H1 (cell line): Measurements from ENCODE around the gene GNB5.

Experiments used
- CTCF ChIP-seq, 3 experiments: IDR thresholded peaks; 1 replicate in 2 of 3; 2 replicates in 1 of 3; pipeline versions ENCODE4 v1.5.1 to v1.6.1; 2011; ENCODE audit warnings: low read length in 3 of 3, mild to moderate bottlenecking in 3 of 3, inconsistent platforms in 2 of 3, low read depth in 1 of 3, moderate library complexity in 1 of 3; ENCODE audit not compliant: insufficient read depth in 1 of 3; ENCODE audit errors: control extremely low read depth in 1 of 3
- EZH2 ChIP-seq: fragments of 200-600 bp; sonication (generic); IDR thresholded peaks from 2 replicates; pipeline ENCODE4 v1.7.1; 2012; ENCODE audit warnings: low read depth, mild to moderate bottlenecking, moderate library complexity, low read length, inconsistent platforms; ENCODE audit not compliant: severe bottlenecking
- RNF2 ChIP-seq: fragments of 200-900, 300-1000 bp; sonication (generic); IDR thresholded peaks from 2 replicates; pipeline ENCODE4 v1.7.1; 2016; ENCODE audit warnings: borderline replicate concordance, low read depth, mild to moderate bottlenecking, antibody characterized with exemption, low read length; ENCODE audit not compliant: poor library complexity, severe bottlenecking; ENCODE audit errors: missing control alignments
- SIX5 ChIP-seq: IDR thresholded peaks from 2 replicates; pipeline ENCODE4 v1.6.1; 2011; ENCODE audit warnings: mild to moderate bottlenecking, low read depth, low read length

- TF ChIP-seq CTCF (IDR thresholded peaks at IDR 0.05; ENCODE audit: control extremely low read depth in 1 of 3, insufficient read depth in 1 of 3, low read depth in 1 of 3, low read length in 3 of 3), result no peak
- no peak for TF ChIP-seq RNF2
- no peak for TF ChIP-seq SIX5
- TF ChIP-seq EZH2, result no peak
These were observed 76.7 kb downstream of the GNB5 start for GRCh38 chr15:52114261-52115055.
